HEK293 (cell line): ENCODE measurements around the gene OR51V1.
"Not testable (repeated sequence)": the region's sequence is repeated elsewhere in the genome, so short reads cannot be mapped to it uniquely, and the experiment has no call there.

Experiments used
- CTCF ChIA-PET: fragments of 350-600 bp; formaldehyde crosslinking; extraction: SDS; loops from one replicate; lab custom pipeline; 2021; ENCODE audit warnings: antibody characterized with exemption; lab: Yijun Ruan, JAX
- POLR2A ChIA-PET: fragments of 300-600 bp; formaldehyde crosslinking; extraction: SDS; loops from one replicate; lab custom pipeline; 2020; ENCODE audit warnings: antibody characterized with exemption, inconsistent platforms; lab: Yijun Ruan, JAX
- H3K27ac ChIP-seq: fragments of 200-500 bp; sonication (Bioruptor generic); 2 replicates; pipeline ENCODE4 v1.5.1; 2014; ENCODE audit warnings: low read depth, low read length, control low read depth, inconsistent platforms; ENCODE audit errors: extremely low read depth
- H3K36me3 ChIP-seq, 2 experiments: fragments of 200-500 bp in 1 of 2; sonication (Bioruptor generic) in 1 of 2; 1 replicate in 1 of 2; 2 replicates in 1 of 2; pipeline ENCODE4 v1.5.1; 2014 to 2017; ENCODE audit warnings: inconsistent platforms in 2 of 2, low read length in 2 of 2; ENCODE audit not compliant: control insufficient read depth in 2 of 2, insufficient read depth in 1 of 2
- H3K4me1 ChIP-seq: fragments of 200-500 bp; sonication (Bioruptor generic); 2 replicates; pipeline ENCODE4 v1.5.1; 2014; ENCODE audit warnings: mild to moderate bottlenecking, low read length, inconsistent platforms; ENCODE audit not compliant: control insufficient read depth, insufficient read depth
- H3K4me3 ChIP-seq: 2 replicates; pipeline ENCODE4 v1.5.1; 2011; ENCODE audit warnings: low read depth, mild to moderate bottlenecking, control low read depth, low read length, moderate library complexity
- H3K9me3 ChIP-seq: fragments of 200-500 bp; sonication (Bioruptor generic); 2 replicates; pipeline ENCODE4 v1.5.1; 2014; ENCODE audit warnings: low read depth, low read length, inconsistent platforms; ENCODE audit not compliant: control insufficient read depth, insufficient read depth
- MZF1 ChIP-seq: fragments of 450-650 bp; formaldehyde crosslinking; IDR thresholded peaks from 2 replicates; pipeline ENCODE4 v1.5.1; 2017; ENCODE audit warnings: missing biosample characterization, missing genetic modification characterization, borderline replicate concordance
- PRDM2 ChIP-seq: fragments of 450-650 bp; formaldehyde crosslinking; IDR thresholded peaks from 2 replicates; pipeline ENCODE4 v1.5.1; 2016; ENCODE audit warnings: missing biosample characterization, missing genetic modification characterization, borderline replicate concordance
- YY2 ChIP-seq: fragments of 450-650 bp; formaldehyde crosslinking; IDR thresholded peaks from 2 replicates; pipeline ENCODE4 v1.5.1; 2016; ENCODE audit warnings: missing biosample characterization, missing genetic modification characterization
- ZBTB11 ChIP-seq: fragments of 450-650 bp; formaldehyde crosslinking; conservative IDR thresholded peaks from 2 replicates; pipeline ENCODE4 v1.5.1; 2016; ENCODE audit warnings: low read depth, missing biosample characterization, missing genetic modification characterization
- ZBTB20 ChIP-seq: fragments of 450-650 bp; formaldehyde crosslinking; IDR thresholded peaks from 2 replicates; pipeline ENCODE4 v1.5.1; 2016; ENCODE audit warnings: missing biosample characterization, missing genetic modification characterization
- ZNF202 ChIP-seq: fragments of 450-650 bp; formaldehyde crosslinking; IDR thresholded peaks from 2 replicates; pipeline ENCODE4 v1.5.1; 2016; ENCODE audit warnings: missing biosample characterization, missing genetic modification characterization, borderline replicate concordance
- ZNF23 ChIP-seq: fragments of 450-650 bp; formaldehyde crosslinking; IDR thresholded peaks from 2 replicates; pipeline ENCODE4 v1.5.1; 2016; ENCODE audit warnings: missing biosample characterization, missing genetic modification characterization, borderline replicate concordance
- ZNF645 ChIP-seq: fragments of 450-650 bp; formaldehyde crosslinking; IDR thresholded peaks from 2 replicates; pipeline ENCODE4; 2016; ENCODE audit warnings: missing biosample characterization, missing genetic modification characterization
- ZNF664 ChIP-seq: fragments of 450-650 bp; formaldehyde crosslinking; IDR thresholded peaks from 2 replicates; pipeline ENCODE4 v1.5.1; 2016; ENCODE audit warnings: missing biosample characterization, missing genetic modification characterization
- ZNF704 ChIP-seq: fragments of 450-650 bp; formaldehyde crosslinking; IDR thresholded peaks from 2 replicates; pipeline ENCODE4 v1.5.1; 2016; ENCODE audit warnings: missing biosample characterization, missing genetic modification characterization
- ZSCAN16 ChIP-seq: fragments of 450-650 bp; formaldehyde crosslinking; IDR thresholded peaks from 2 replicates; pipeline ENCODE4 v1.5.1; 2016; ENCODE audit warnings: missing biosample characterization, missing genetic modification characterization
- ZXDB ChIP-seq: fragments of 450-650 bp; formaldehyde crosslinking; IDR thresholded peaks from 2 replicates; pipeline ENCODE4 v1.5.1; 2016; ENCODE audit warnings: missing biosample characterization, missing genetic modification characterization

The OR51V1 gene

GRCh38 chr11:5174934-5175333 is 25.5 kb downstream of the OR51V1 start (continued):
- TF ChIP-seq ZNF645 (tag by site-specific recombination) (no peak), YY2 (tag by site-specific recombination) (no peak), ZNF23 (tag by site-specific recombination) (no peak)

- ChIA-PET POLR2A (no interaction called here), CTCF (no interaction called here)
- Histone ChIP-seq H3K36me3 (no peaks in the 10 kb centered on the region), H3K9me3 (no peaks in the 10 kb centered on the region), H3K27ac (no peak overlapping the region), H3K4me3 (no peak overlapping the region), H3K4me1 (no peaks in the 10 kb centered on the region)
- TF ChIP-seq ZNF664 (tag by site-specific recombination) = no peak
- TF ChIP-seq ZBTB11 (tag by site-specific recombination) = no peak
- TF ChIP-seq PRDM2 (tag by site-specific recombination) = no peak
- TF ChIP-seq MZF1 = no peak
- TF ChIP-seq ZNF202 (tag by site-specific recombination) = no peak
- no peak for TF ChIP-seq ZXDB (tag by site-specific recombination)
- TF ChIP-seq ZBTB20 = no peak
- no peak for TF ChIP-seq ZSCAN16 (tag by site-specific recombination)
- no peak for TF ChIP-seq ZNF704 (tag by site-specific recombination)
Measured at GRCh38 chr11:5171856-5172255, 28.6 kb downstream of the OR51V1 start.

GRCh38 chr11:5165898-5166297 is 34.6 kb downstream of the OR51V1 start:
- H3K36me3 ChIP-seq, POLR2A ChIA-PET, H3K4me1 ChIP-seq, H3K27ac ChIP-seq, H3K4me3 ChIP-seq, H3K9me3 ChIP-seq, CTCF ChIA-PET: not testable (repeated sequence)

GRCh38 chr11:5164807-5165206 is 35.7 kb downstream of the OR51V1 start:
- H3K27ac ChIP-seq, H3K9me3 ChIP-seq, POLR2A ChIA-PET, H3K36me3 ChIP-seq, H3K4me1 ChIP-seq, CTCF ChIA-PET, H3K4me3 ChIP-seq: not testable (repeated sequence)

- CTCF ChIA-PET, H3K4me1 ChIP-seq, H3K36me3 ChIP-seq: not testable (repeated sequence)
Measured at GRCh38 chr11:5161045-5161444, 39.4 kb downstream of the OR51V1 start.

GRCh38 chr11:5160217-5160616 is 40.3 kb downstream of the OR51V1 start:
- H3K27ac ChIP-seq, H3K4me1 ChIP-seq, H3K4me3 ChIP-seq, POLR2A ChIA-PET, H3K9me3 ChIP-seq, CTCF ChIA-PET, H3K36me3 ChIP-seq: not testable (repeated sequence)

More at GRCh38 chr11:5161045-5161444, 39.4 kb downstream of the OR51V1 start:
- H3K4me3 ChIP-seq, POLR2A ChIA-PET, H3K27ac ChIP-seq, H3K9me3 ChIP-seq: not testable (repeated sequence)
